A673 (cell line): ENCODE data around the gene EEFSEC.

Source experiments
- CTCF ChIP-seq: fragments of 300-800, 200-600 bp; sonication (generic); conservative IDR thresholded peaks from 2 replicates; pipeline ENCODE4 v1.5.1; 2017; ENCODE audit warnings: low read depth, mild to moderate bottlenecking, antibody characterized with exemption, low read length, moderate library complexity, mixed read lengths
- EZH2 ChIP-seq: fragments of 200-600 bp; sonication (generic); IDR thresholded peaks from 2 replicates; pipeline ENCODE4 v1.6.1; 2017; ENCODE audit warnings: borderline replicate concordance, low read depth, mild to moderate bottlenecking, mixed read lengths, antibody characterized with exemption, low read length; ENCODE audit not compliant: poor library complexity, severe bottlenecking

GRCh38 chr3:128144512-128145187, 8.6 kb upstream of the EEFSEC start:
- TF ChIP-seq CTCF = no peak
- TF ChIP-seq EZH2 = no peak
